Endothelial cell of umbilical vein (primary cell): Measurements from ENCODE around the gene GMPR2. TPM values are rescaled to one million over a fixed set of nuclear protein-coding genes. Genes with fewer than 3 reads are reported as not detected.

Source experiments
- BruUV-seq: library from RNA; stranded (reverse); fragments of 400-500 nt; replicated peaks from 2 replicates; lab custom pipeline; 2021; lab: Mats Ljungman, UMichigan
- CTCF ChIA-PET: fragments of 300-600, 350-600 bp; sonication (Branson Sonifier 250); formaldehyde crosslinking; loops from one replicate; lab custom pipeline; 2021; ENCODE audit warnings: antibody characterized with exemption, inconsistent platforms; lab: Charles Lee
- POLR2A ChIA-PET: fragments of 300-600, 350-600 bp; sonication (Branson Sonifier 250); formaldehyde crosslinking; loops from one replicate; lab custom pipeline; 2021; ENCODE audit warnings: antibody characterized with exemption, inconsistent platforms; lab: Charles Lee
- DNase-seq: peaks from one replicate; pipeline ENCODE4 v3.0.0-alpha.2; 2011; ENCODE audit warnings: low read depth, low spot score
- FAIRE-seq: peaks from 2 replicates; lab custom pipeline; 2011; peaks lifted over from hg19 to GRCh38; lab: Jason Lieb, UNC
- H2AFZ ChIP-seq: 2 replicates; pipeline ENCODE4 v1.6.0; 2012; ENCODE audit warnings: low read depth, low read length, control low read depth, inconsistent platforms
- H3K27ac ChIP-seq: 2 replicates; pipeline ENCODE4 v1.5.1; 2011; ENCODE audit warnings: low read depth, mild to moderate bottlenecking, control low read depth, low read length, moderate library complexity; ENCODE audit not compliant: insufficient read depth
- H3K27me3 ChIP-seq, 2 experiments: 2 replicates each; pipeline versions ENCODE4 v1.6.0 to v1.6.1; 2011; ENCODE audit warnings: low read length in 2 of 2, mixed read lengths in 1 of 2; ENCODE audit not compliant: control insufficient read depth in 2 of 2, insufficient read depth in 2 of 2
- H3K36me3 ChIP-seq, 2 experiments: 2 replicates in 1 of 2; 3 replicates in 1 of 2; pipeline ENCODE4 v1.5.1; 2011; ENCODE audit warnings: low read length in 2 of 2, mild to moderate bottlenecking in 1 of 2, moderate library complexity in 1 of 2; ENCODE audit not compliant: control insufficient read depth in 2 of 2, insufficient read depth in 2 of 2; ENCODE audit errors: extremely low read depth in 1 of 2
- H3K4me1 ChIP-seq: 3 replicates; pipeline ENCODE4 v1.5.1; 2011; ENCODE audit warnings: mild to moderate bottlenecking, low read length; ENCODE audit not compliant: control insufficient read depth, insufficient read depth; ENCODE audit errors: extremely low read depth
- H3K4me2 ChIP-seq: 2 replicates; pipeline ENCODE4 v1.6.1; 2011; ENCODE audit warnings: low read length, control low read depth, mixed read lengths; ENCODE audit not compliant: insufficient read depth
- H3K4me3 ChIP-seq, 3 experiments: fragments of 200-600 bp in 1 of 3; sonication (generic), shearing (Covaris generic) in 1 of 3; replicated peaks in 1 of 3; 2 replicates each; pipeline ENCODE4 v1.5.1; 2011 to 2016; ENCODE audit warnings: control low read depth in 3 of 3, low read length in 3 of 3, mild to moderate bottlenecking in 2 of 3, inconsistent platforms in 1 of 3, low read depth in 1 of 3, moderate library complexity in 1 of 3; ENCODE audit not compliant: insufficient read depth in 1 of 3
- H3K79me2 ChIP-seq: 2 replicates; pipeline ENCODE4 v1.6.0; 2012; ENCODE audit warnings: low read length, inconsistent platforms; ENCODE audit not compliant: control insufficient read depth, insufficient read depth
- H3K9ac ChIP-seq: replicated peaks from 2 replicates; pipeline ENCODE3; 2011; ENCODE audit warnings: low read length, control low read depth; ENCODE audit not compliant: insufficient read depth; ENCODE audit errors: extremely low read depth
- H3K9me1 ChIP-seq: replicated peaks from 3 replicates; pipeline ENCODE4 v1.6.0; 2011; ENCODE audit warnings: mild to moderate bottlenecking, low read length; ENCODE audit not compliant: control insufficient read depth, insufficient read depth; ENCODE audit errors: extremely low read depth
- H3K9me3 ChIP-seq: replicated peaks from 2 replicates; pipeline ENCODE4 v1.5.1; 2012; ENCODE audit warnings: low read length, inconsistent platforms; ENCODE audit not compliant: control insufficient read depth, insufficient read depth
- H4K20me1 ChIP-seq: replicated peaks from 2 replicates; pipeline ENCODE3; 2011; ENCODE audit warnings: mild to moderate bottlenecking, low read length; ENCODE audit not compliant: control insufficient read depth, insufficient read depth; ENCODE audit errors: extremely low read depth
- EZH2 ChIP-seq: IDR thresholded peaks from 2 replicates; pipeline ENCODE4 v1.6.1; 2012; ENCODE audit warnings: borderline replicate concordance, low read depth, mild to moderate bottlenecking, moderate library complexity, low read length, inconsistent platforms; ENCODE audit not compliant: severe bottlenecking
- FOS ChIP-seq: IDR thresholded peaks from 2 replicates; pipeline ENCODE4 v1.6.1; 2011; ENCODE audit warnings: mild to moderate bottlenecking, low read length, moderate library complexity, borderline replicate concordance; ENCODE audit not compliant: insufficient read depth
- GATA2 ChIP-seq: IDR thresholded peaks from 2 replicates; pipeline ENCODE4 v1.7.0; 2011; ENCODE audit warnings: low read depth, mild to moderate bottlenecking, moderate library complexity, mixed read lengths, low read length; ENCODE audit not compliant: insufficient read length, insufficient read depth
- JUN ChIP-seq: IDR thresholded peaks from 2 replicates; pipeline ENCODE4 v1.6.1; 2011; ENCODE audit warnings: borderline replicate concordance, low read depth; ENCODE audit not compliant: insufficient read length, insufficient read depth
- MAX ChIP-seq: IDR thresholded peaks from 2 replicates; pipeline ENCODE4 v1.6.1; 2011; ENCODE audit not compliant: insufficient read depth, insufficient read length
- MYC ChIP-seq: IDR thresholded peaks from one replicate; pipeline ENCODE4 v1.6.1; 2011; ENCODE audit warnings: mild to moderate bottlenecking, low read depth, low read length
- POLR2A ChIP-seq: IDR thresholded peaks from 2 replicates; pipeline ENCODE4 v1.6.1; 2012; ENCODE audit warnings: low read depth, mild to moderate bottlenecking, control low read depth, low read length
- POLR2AphosphoS5 ChIP-seq: IDR thresholded peaks from 2 replicates; pipeline ENCODE4 v1.6.1; 2012; ENCODE audit warnings: low read depth, mild to moderate bottlenecking, control low read depth, low read length, moderate library complexity; ENCODE audit not compliant: insufficient read depth
- dilution Hi-C: fragments of 300-500 bp; cut with MboI; formaldehyde crosslinking; loops from one replicate; pipeline ENCODE4 v1.15.0; 2019; ENCODE audit warnings: low sequenced_read_pairs; ENCODE audit not compliant: extremely low pct_ligation_motif_present
- intact Hi-C: fragments of 100-400 bp; cut with micrococcal nuclease; formaldehyde crosslinking; loops from one replicate; pipeline ENCODE4 v1.10.0; 2022
- polyA plus RNA-seq, 4 experiments: library from polyadenylated mRNA; depleted of rRNA in 3 of 4; stranded (reverse) in 3 of 4; unstranded in 1 of 4; fragments of >200 nt; gene quantifications; 2 replicates each; pipeline versions ENCODE4 v1.2.1 to v1.2.3, GENCODE V29; 2011 to 2012; ENCODE audit warnings: missing spikeins in 1 of 4
- total RNA-seq: library from RNA; stranded (reverse); gene quantifications from 2 replicates; pipeline ENCODE4 v1.2.3, GENCODE V29; 2021
- TF ChIP-seq, protein P1 (sequence below), 2 donors: IDR thresholded peaks; 1 replicate in 1 of 2; 2 replicates in 1 of 2; pipeline ENCODE4 v1.5.1; 2011; ENCODE audit warnings: low read length in 2 of 2, mild to moderate bottlenecking in 2 of 2, moderate library complexity in 2 of 2, control low read depth in 1 of 2, inconsistent platforms in 1 of 2, low read depth in 1 of 2; ENCODE audit not compliant: insufficient read depth in 1 of 2; ENCODE audit errors: extremely low read depth in 1 of 2

GMPR2 gene
- total and polyA plus RNA-seq, 2 donors (not counting 3 experiments of a cell fraction or from before 2014, with no cell fraction given): 58.1 to 61.8 TPM

GRCh38 chr14:24252289-24253124 lies 19.8 kb downstream of the GMPR2 start:
- POLR2A ChIA-PET: interaction anchor here (1.1 kb wide), 1 partner anchor 10 kb away, joined by 6 read pairs; the partner anchor contains the start of gene TINF2
- CTCF ChIA-PET: interaction anchor here (1.1 to 13.0 kb wide), 5 partner anchors 10 to 58 kb away, joined by 3 to 199 read pairs (median 6); partner anchors contain the start of genes CIDEB, DHRS1, LTB4R and LTB4R2
- dilution Hi-C loops (no loop called here), intact Hi-C loops (no loop called here)
- H3K36me3 ChIP-seq: peaks cover 0 to 3% of the 10 kb centered on the region in 2 experiments
- no TSS peak for BruUV-seq
- no peak overlapping the region for H3K4me3 ChIP-seq
- no peaks in the 10 kb centered on the region for H4K20me1 ChIP-seq
- H3K27me3 ChIP-seq: no peaks in the 10 kb centered on the region
- H3K9me1 ChIP-seq: no peaks in the 10 kb centered on the region
- no peak overlapping the region for H2AFZ ChIP-seq
- H3K27ac ChIP-seq: no peak overlapping the region
- no peak overlapping the region for H3K4me2 ChIP-seq
- TF ChIP-seq MYC: no peak
- TF ChIP-seq, protein P1, sequence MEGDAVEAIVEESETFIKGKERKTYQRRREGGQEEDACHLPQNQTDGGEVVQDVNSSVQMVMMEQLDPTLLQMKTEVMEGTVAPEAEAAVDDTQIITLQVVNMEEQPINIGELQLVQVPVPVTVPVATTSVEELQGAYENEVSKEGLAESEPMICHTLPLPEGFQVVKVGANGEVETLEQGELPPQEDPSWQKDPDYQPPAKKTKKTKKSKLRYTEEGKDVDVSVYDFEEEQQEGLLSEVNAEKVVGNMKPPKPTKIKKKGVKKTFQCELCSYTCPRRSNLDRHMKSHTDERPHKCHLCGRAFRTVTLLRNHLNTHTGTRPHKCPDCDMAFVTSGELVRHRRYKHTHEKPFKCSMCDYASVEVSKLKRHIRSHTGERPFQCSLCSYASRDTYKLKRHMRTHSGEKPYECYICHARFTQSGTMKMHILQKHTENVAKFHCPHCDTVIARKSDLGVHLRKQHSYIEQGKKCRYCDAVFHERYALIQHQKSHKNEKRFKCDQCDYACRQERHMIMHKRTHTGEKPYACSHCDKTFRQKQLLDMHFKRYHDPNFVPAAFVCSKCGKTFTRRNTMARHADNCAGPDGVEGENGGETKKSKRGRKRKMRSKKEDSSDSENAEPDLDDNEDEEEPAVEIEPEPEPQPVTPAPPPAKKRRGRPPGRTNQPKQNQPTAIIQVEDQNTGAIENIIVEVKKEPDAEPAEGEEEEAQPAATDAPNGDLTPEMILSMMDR (IDR thresholded peaks at IDR 0.05; ENCODE audit: extremely low read depth in 1 of 2, insufficient read depth in 1 of 2, low read depth in 1 of 2, low read length in 2 of 2): no peak
- no peak for TF ChIP-seq POLR2A
- no peak for TF ChIP-seq JUN
- TF ChIP-seq POLR2AphosphoS5: no peak
- no peak for TF ChIP-seq FOS
- no peak for TF ChIP-seq EZH2
- no peak for TF ChIP-seq GATA2
- no peak for TF ChIP-seq MAX
- no peaks in the 10 kb centered on the region for H3K4me1 ChIP-seq
- H3K9me3 ChIP-seq: no peaks in the 10 kb centered on the region
- no peaks in the 10 kb centered on the region for H3K79me2 ChIP-seq
- no peak overlapping the region for H3K9ac ChIP-seq
- FAIRE-seq (no peak), DNase-seq (no peak)
